ENCODE results near the gene AP1S3. TPM values are rescaled to one million over a fixed set of nuclear protein-coding genes. Genes with fewer than 3 reads are reported as not detected.

AP1S3 gene
- total RNA-seq, 2 donors from 2014 or later = 5.6 to 6.9 TPM

DNA sequence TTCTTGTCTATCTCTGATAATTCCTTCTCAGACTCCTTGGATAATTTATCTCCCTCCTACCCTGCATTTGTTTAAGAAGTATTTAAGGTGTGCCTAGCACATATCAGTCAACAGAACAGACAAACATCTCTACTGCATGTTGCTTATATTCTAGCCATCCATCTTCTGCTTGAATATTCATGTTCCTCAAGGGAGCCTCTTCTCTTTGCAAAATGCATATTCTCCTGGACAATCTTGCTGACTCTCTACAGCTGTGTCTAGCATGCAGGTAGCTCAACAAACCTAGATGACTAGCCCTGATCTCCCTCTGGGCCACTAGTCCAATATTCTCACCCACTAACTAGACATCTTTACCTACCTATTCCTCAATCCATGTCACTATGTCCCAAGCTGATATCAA, 70.0 kb downstream of the AP1S3 start:
- H3K36me3 Mint-ChIP-seq (ENCODE audit: low read depth) = no peaks in the 10 kb centered on the region
- no peaks in the 10 kb centered on the region for H3K27me3 Mint-ChIP-seq (ENCODE audit: insufficient read depth)
- Histone ChIP-seq H3K9ac (ENCODE audit: extremely low read depth, low read length, poor library complexity, severe bottlenecking) (no peak overlapping the region), H3K4me1 (ENCODE audit: control insufficient read depth, insufficient read depth, low read length) (no peaks in the 10 kb centered on the region), H3K4me3 (ENCODE audit: low read length) (no peak overlapping the region), H3K9me3 (ENCODE audit: control insufficient read depth, low read length) (no peaks in the 10 kb centered on the region), H3K36me3 (ENCODE audit: control insufficient read depth, insufficient read depth, low read length) (no peaks in the 10 kb centered on the region), H3K27me3 (ENCODE audit: control insufficient read depth, insufficient read depth, low read length, poor library complexity, severe bottlenecking) (no peaks in the 10 kb centered on the region), H3K27ac (ENCODE audit: low read depth, low read length) (no peak overlapping the region)
- no peak for DNase-seq
- TF ChIP-seq CTCF (conservative IDR thresholded peaks at IDR 0.05) = no peak
- H3K9me3 Mint-ChIP-seq = no peaks in the 10 kb centered on the region
- H3K4me3 Mint-ChIP-seq = no peak overlapping the region
- H3K4me1 Mint-ChIP-seq = peaks cover 3% of the 10 kb centered on the region
- H3K27ac Mint-ChIP-seq = no peak overlapping the region

DNA sequence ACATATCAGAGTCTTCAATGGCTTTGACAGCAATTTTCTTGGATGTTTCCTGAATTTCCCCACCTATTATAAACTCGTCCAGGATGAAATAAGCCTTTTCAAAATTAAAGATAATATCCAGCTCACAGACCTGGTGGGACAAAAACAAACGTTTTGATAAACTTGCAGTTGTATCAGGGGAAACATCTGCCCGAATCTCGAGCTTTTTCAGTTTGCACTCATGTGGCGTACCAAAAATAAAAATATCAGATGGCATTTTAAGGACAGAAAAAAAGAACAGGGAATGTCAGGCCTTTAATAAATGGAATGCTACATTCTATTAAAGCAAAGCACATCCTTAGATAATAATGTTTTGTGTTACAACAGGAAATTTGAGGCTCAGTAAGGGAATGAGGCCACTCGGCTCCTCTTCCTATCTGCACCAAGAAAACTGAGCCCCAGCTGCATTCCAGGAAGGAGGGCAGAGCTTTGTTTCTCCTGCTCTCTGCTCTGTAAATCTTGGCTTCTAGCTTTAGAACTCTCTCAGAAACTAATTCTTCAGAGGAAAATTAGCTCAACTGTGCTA, 72.1 kb downstream of the AP1S3 start:
- Histone ChIP-seq H3K36me3 (ENCODE audit: control insufficient read depth, insufficient read depth, low read length) (no peaks in the 10 kb centered on the region), H3K27ac (ENCODE audit: low read depth, low read length) (no peak overlapping the region), H3K9me3 (ENCODE audit: control insufficient read depth, low read length) (no peaks in the 10 kb centered on the region), H3K4me3 (ENCODE audit: low read length) (no peak overlapping the region), H3K9ac (ENCODE audit: extremely low read depth, low read length, poor library complexity, severe bottlenecking) (no peak overlapping the region), H3K4me1 (ENCODE audit: control insufficient read depth, insufficient read depth, low read length) (no peaks in the 10 kb centered on the region), H3K27me3 (ENCODE audit: control insufficient read depth, insufficient read depth, low read length, poor library complexity, severe bottlenecking) (no peaks in the 10 kb centered on the region)
- Mint-ChIP-seq H3K36me3 (ENCODE audit: low read depth) (no peaks in the 10 kb centered on the region), H3K9me3 (no peaks in the 10 kb centered on the region), H3K4me3 (no peak overlapping the region), H3K27ac (no peak overlapping the region), H3K4me1 (no peaks in the 10 kb centered on the region), H3K27me3 (ENCODE audit: insufficient read depth) (no peaks in the 10 kb centered on the region)
- WGBS, 2 experiments (ENCODE audit: insufficient coverage in 1 of 2, insufficient read length in 1 of 2) = 87 to 91% methylated on average over 5 to 6 of the region's 6 CpGs
- DNase-seq = no peak
- no peak for TF ChIP-seq CTCF (conservative IDR thresholded peaks at IDR 0.05)

- no peak for TF ChIP-seq CTCF (conservative IDR thresholded peaks at IDR 0.05)
These were observed 72.6 kb downstream of the AP1S3 start for GRCh38 chr2:223764796-223765195.

More at GRCh38 chr2:223764796-223765195, 72.6 kb downstream of the AP1S3 start:
- H3K4me3 ChIP-seq (ENCODE audit: low read length) = no peak overlapping the region
- H3K27ac ChIP-seq (ENCODE audit: low read depth, low read length) = no peak overlapping the region
- Mint-ChIP-seq H3K27ac (no peak overlapping the region), H3K4me3 (no peak overlapping the region), H3K36me3 (ENCODE audit: low read depth) (no peaks in the 10 kb centered on the region), H3K4me1 (peaks cover 1% of the 10 kb centered on the region), H3K27me3 (ENCODE audit: insufficient read depth) (no peaks in the 10 kb centered on the region), H3K9me3 (no peaks in the 10 kb centered on the region)
- H3K36me3 ChIP-seq (ENCODE audit: control insufficient read depth, insufficient read depth, low read length) = no peaks in the 10 kb centered on the region
- WGBS, 2 experiments (ENCODE audit: insufficient coverage in 1 of 2, insufficient read length in 1 of 2) = no CpG with 5 or more reads among the region's 1 CpG
- DNase-seq = no peak
- no peaks in the 10 kb centered on the region for H3K27me3 ChIP-seq (ENCODE audit: control insufficient read depth, insufficient read depth, low read length, poor library complexity, severe bottlenecking)
- H3K9ac ChIP-seq (ENCODE audit: extremely low read depth, low read length, poor library complexity, severe bottlenecking) = no peak overlapping the region
- no peaks in the 10 kb centered on the region for H3K4me1 ChIP-seq (ENCODE audit: control insufficient read depth, insufficient read depth, low read length)
- no peaks in the 10 kb centered on the region for H3K9me3 ChIP-seq (ENCODE audit: control insufficient read depth, low read length)

Data from endodermal cell (in vitro differentiated cells).